Activated CD4-positive, alpha-beta T cell treated with anti-CD3 and anti-CD28 coated beads for 4 hours (primary cell): Measurements from ENCODE around the gene EZR.

Experiments
- DNase-seq, 2 donors: peaks; one replicate each; pipeline ENCODE4 v3.0.0-alpha.2; 2020

Gene EZR

DNA sequence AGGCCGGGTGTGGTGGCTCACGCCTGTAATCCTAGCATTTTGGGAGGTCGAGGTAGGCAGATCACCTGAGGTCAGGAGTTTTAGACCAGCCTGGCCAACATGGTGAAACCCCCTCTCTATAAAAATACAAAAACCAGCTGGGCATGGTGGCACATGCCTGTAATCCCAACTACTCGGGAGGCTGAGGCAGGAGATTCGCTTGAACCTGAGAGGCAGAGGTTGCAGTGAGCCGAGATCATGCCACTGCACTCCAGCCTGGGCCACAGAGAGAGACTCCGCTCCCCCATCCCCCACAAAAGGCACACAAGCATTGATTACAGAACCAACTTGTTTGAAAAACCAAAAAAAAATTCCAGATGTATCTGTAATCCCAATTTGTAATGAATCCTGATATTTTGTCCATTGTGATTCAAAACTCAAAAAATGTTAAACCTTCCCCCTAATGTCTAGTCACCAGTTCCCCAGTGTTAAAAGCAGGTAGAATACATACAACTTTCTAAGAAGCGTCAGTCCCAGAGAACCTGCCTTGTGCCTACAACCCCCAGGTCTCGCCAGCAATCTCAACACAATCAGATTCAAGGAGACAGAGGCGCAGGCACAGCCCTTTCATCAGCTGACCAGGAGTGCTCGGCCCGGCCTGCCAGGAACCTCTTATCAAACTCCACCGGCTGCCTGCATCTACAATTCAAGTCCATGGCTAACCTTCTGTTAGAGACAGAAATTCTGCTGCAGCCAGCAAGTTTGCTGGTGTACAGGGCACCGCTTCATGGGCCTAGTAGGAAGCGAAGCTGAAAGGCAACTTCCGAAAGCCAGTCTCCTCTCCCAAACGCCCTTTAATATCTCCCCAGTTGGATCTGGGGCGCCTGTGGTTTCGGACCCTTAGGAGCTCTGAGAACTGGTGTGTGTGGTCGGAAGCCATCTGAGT lies 2.1 kb downstream of the EZR start:
- peak in 1 of 2 donors; percentile 22 for DNase-seq

DNA sequence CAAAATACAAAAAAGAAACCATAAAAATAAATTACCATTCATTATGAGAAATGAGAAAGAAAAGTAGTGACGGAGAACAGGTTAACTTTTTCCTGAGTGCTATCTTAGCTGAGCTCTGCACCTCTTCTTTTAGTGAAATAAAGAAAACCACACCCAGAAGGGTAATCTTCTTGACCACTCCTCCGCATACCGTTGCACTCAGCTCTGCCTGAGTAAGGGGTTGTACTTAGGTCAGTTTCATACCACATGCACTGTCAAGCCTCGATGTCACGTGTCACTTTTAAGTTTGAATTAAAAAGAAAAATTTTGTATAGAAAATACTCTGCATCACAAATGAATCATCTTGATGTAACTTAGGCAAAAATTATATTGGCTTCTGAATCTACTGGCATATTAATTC lies 2.8 kb downstream of the EZR start:
- DNase-seq: no peak

DNA sequence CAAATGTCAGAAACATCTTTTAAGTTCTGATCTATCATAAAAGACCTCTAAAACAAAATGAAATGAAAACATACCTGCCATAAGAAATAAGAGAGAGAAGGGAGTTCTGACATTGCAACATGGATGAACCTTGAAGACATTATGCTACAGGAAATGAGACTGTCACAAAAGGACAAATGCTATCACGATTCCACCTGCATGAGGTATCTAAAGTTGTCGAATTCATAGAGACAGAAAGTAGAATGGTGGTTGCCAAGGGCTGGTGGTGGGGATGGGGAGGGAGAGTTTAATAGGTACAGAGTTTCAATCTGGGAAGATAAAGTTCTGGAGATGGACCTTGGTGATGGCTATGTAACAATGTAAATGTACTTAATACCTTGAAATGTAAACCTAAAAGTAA lies 3.3 kb downstream of the EZR start:
- no peak for DNase-seq

DNA sequence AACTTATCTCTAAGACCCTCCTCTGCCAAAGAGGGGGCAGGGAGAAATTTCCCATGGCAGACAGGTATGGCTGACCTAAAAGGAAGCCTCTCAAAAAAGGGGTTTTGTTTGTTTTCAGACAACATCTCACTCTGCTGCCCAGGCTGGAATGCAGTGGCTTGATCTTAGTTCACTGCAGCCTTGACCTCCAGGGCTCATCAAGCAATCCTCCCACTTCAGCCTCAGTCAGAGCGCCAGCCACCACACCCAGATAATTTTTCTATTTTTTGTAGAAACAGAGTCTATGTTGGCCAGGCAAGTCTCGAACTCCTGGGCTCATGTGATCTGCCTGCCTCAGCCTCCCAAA lies 3.8 kb downstream of the EZR start:
- DNase-seq: no peak

DNA sequence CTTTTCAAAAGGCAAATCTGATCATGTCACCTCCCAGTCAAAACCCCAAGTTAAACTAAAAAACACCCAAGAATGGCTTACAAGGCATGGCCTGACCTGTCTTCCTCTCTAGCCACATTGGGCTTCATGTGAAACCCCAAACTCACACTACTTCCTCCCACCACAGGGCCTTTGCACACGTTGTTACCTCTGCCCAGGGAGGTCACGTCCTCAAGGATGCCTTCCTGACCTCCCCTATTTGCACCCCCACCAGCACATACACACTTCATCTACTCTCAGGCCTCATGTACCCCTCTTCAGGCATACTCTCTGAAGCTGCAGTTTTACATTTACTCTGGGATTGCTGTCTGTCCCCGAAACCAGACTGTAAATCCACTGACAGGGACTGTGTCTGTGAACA lies 6.1 kb downstream of the EZR start:
- no peak for DNase-seq

DNA sequence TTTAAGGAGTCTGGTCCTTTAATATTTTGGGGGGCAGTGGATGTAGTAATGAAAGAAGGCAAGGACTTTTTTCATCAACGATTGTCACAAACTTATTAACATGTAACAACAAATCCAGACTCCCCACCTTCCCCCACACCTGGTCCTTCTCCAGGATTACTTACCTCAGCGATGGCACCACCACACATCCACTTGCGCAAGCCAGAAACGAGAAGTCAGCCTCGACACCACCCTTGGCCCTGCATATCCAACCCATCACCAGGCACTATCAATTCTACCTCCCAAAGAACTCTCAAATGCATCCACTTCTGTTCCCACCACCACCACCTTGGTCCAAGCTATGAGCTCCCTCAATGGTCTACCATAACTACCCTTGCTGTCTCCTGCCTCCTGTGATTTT lies 6.6 kb downstream of the EZR start:
- DNase-seq: no peak

DNA sequence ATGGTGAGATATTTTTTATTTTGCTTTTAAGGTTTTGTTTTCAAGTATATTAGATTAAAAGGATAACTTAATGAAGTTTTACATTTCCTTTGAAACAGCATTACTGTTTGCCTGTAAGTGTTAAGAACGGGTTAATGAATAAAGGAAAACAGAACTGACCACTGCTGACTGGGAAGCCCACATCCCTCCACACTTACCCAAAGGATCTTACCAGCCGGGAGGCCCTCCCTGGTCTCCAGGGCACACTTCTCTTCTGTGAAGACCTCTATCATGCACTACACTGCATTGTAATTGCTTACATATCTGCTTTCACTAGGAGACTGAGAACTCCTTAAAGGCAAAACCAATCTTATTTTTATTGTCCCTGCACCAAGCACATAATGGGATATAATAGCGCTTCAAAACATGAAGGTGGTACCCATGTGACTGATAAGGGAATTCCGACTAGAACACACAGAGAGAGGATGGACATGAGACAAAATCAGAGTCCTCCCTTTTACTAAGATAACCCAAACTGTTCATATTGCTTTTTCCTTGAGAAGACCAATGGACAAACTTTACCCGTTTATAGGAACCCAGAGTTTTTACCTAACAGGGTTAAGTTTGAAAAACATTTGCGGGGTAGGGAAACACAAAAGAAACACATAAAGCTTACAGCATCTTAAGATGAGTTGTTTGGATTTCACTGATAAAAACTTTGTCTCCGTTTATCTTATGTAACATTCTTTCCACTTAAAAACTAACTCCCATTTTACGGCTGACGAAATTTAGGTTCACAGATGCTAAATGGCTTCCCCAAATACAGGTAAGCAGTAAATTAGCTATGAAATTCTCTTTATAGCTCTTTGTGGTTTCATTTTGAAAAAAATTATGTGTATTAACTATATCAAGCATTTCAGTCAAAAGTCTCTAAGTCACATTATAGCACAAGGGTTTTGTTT lies 8.7 kb downstream of the EZR start:
- DNase-seq: no peak

DNA sequence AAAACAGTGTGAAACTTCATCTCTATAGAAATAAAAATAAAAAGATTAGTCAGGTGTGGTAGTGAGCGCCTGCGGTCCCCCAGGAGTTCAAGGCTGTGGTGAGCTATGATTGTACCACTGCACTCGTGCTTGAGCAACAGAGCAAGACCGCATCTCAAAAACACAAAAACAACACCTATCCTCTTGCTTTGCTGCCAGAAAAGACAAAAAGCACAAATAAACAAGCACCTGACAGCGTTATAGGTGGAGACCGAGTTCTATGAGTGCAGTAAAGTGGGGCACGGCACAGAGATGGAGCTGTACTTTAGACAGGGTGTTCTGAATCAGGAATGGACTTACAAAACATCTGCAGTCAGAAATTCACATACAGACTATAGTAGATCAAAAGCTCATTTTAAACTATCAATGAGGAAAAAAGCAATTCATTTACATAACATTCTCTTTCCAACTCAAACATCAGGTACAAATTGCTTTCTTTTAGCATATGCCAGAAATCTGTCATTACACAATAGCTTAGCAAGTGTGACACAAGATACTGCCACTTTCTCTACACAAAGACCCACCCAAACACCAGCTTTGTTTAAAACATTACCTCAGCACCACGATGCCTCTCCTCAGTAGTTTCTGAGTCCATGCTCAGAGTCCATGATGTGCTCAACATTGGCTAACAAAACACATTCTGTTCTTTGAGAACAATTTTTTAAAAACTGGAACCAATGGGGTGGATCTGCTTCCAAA lies 10.1 kb downstream of the EZR start:
- DNase-seq: no peak

DNA sequence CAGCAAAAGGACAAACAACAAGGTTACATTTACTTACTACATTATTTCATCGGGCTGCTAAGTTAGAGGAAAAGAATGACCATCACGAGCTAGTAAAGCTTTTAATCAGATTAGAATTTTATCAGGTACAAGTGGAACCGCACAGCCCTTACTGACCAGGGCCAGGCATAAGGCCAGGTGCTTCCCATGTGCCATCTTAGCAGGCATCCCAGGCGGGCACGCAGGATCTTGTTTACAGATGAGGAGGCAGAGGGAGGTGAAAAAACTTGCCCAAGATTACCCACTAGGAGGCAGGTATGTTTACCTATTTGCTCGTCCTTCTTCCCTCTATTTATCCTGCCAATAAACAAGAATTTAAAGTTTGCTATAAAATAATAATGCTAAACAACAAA lies 10.7 kb downstream of the EZR start:
- no peak for DNase-seq

DNA sequence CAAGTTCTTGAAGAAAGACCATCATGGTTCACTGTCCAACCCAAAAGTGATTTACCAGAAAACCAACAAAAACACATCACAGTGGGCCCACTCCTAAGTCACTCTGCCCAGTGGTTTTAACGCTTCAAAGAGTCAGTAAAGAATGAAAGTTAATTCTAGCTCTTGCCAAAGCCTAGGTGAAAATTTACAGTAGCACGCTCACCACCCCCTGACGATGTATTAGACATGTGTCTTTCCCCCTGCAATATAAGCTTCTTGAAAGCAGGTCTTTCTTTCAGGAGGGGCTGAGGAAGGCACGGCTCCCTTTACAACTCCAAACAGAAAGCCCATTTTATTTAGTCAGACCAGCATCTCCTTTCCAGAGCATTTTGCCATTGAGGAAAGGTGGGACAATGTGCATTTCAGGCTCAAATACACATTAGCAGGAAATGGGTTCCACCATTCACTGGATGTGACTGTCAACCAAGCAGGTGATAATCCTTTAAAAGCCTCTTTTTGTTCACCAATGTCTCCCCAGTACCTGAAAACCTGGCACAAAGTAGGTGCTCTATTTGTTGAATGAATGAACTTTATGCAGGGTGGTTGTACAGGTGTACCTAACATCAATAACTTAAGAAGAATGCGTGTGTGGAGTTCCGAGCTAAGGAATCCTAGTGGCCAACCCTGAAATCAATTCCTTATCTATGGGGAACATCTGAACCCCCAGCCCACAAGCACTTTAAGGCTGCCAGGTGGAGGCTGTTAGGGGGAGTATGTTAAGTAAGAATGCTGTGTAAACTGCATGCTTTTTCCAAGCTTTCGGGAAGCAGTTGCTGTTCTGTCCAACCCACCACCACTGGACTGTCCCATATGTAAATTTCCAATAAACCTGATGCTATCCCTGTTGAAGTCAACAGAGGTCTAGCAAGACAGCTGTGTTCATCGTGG lies 11.4 kb downstream of the EZR start:
- DNase-seq: no peak

DNA sequence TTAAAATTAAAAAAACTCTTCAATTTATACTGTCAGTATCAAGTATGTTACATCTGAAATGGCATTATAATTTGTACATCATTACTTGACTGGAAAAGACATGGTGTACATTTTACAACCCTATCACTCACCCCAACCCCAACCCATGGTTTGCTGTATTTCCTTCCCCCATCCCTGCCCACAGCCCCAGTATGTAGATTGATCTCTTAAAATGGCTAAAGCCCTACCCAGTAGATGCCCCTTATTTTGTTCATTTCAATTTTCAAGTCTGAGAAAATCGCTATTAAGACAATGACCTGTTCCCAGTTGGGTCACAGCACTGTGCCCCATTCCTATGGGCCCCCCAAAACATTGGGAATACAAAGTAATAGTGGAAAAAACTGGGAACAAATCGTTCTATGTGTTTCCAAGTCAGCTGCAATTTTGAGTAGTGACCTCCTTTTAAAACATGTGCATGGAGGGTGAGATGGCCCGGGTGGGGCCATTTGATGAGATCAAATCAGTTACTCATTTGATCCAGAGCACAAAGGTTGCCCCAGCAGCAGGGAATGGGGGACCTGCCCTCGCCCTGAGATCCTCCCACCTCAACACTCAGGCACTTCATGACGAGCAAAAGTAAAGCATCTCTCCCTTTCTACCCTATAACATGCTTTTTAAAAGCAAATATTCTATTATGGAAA lies 13.3 kb downstream of the EZR start:
- no peak for DNase-seq

DNA sequence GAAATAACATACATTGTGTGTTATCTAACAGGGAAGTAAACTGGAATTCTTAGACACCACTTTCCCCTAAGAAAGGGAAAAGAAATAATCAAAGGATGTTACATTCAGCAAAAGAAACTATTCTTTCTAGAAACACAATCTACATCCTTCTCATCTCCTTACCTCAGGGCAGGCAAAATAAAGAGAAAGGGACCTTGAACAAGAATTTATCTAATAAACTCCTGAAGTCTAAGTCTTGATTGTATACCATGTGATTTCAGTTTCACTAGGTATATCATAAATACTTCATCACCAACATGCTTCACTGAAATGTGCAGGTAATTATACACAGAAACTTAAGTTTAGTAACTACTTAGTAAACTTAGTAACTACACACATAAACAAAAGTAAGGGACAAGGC lies 15.0 kb downstream of the EZR start:
- no peak for DNase-seq

DNA sequence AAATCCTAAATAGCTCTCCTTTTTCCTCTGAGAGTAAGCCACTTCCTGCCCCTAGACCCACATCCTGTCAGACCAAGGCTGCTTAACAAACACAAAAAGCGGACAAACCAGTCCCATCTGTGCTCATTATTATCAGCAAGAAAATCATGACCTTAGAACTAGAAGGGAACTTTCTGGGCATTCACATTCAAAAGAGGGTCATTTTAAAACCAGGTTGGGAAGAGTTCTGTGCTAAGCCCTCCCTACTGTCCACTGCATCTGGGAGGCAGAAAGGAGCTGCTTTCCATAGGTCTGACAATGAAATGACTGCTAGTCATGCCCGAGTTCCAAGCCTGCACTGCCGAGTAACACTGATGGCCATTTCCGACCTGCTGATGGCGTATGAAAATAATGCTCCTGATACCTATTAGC lies 15.4 kb downstream of the EZR start:
- DNase-seq: peak in 1 of 2 donors; percentile 28

DNA sequence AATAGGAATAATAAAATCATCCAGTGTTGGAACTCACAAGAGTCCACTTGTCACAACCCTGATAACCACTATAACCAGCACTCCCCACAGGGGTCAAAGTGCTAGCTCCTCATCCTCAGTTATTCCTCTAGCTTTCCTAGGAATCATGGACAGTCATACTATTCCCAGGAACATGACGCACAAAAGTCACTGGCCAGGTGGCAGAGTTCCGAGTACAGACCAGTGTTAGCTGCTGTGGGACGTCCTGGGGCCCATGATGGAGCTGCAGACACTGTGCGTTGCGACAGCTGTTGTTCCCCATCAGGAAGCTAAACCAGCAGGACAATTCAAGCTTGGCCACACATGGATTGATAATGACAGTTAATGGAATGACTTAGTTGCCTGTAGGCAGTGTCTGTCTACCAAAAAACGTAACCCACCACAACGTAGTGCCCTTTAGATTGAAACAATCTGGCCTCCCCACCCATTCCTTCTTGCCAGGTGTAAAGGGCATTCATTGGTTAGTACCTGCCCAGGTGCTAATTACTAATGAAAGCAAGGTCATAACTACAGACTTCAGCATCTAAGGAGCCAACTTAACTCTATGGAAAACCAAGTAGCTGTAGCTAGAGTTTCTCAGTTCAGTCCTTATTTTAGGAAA lies 17.4 kb downstream of the EZR start:
- no peak for DNase-seq

DNA sequence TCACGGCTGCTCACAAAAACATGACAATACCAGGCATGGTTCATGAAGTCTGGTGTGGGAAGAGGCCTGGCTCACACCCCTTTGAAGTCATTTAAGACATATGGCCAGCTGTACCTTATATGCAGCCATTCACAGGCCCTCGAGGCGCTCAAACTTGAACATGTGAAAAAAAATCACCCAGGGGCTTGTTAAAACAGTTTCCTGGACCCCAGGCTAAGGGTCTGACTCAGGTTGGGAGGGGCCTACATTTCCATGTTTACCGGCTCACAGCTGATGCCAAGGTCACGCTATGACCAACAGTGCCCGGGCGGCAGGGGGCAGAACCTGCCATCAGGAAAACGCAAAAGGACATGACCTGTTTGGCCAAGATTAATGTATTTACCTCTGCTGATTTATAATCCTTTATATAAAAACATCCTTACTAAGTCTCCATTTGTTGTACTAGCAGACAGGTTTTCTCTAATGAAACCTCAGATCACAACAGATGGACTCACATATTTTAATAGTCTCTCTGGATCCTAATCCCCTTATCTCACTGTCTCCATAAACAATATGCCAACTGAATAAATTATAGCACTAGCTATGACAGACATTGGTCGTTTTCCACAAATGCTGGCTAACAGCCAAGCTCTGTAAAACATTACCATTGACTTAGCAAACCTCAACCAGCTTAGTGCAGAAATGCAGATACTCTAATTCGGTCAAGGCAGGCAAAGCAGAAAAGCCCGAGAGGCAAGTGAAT lies 19.9 kb downstream of the EZR start:
- no peak for DNase-seq

DNA sequence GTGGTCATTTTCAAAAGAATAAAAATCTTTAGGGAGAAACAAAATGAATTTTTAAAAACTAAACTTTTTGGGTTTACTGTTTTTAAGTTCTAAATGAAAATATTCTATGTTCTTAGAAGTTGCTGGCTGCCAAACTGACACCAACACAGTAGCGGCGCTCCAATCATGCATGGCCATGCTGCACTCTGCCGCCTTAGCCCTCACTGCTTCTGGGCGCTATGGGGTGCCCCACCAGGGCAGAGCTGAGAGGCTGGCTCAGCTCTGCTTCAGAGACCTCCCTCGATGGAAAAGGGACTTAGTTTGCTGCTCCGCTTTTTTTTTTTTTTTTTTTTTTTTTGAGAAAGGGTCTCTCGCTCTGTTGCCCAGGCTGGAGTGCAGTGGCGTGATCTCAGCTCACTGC lies 20.9 kb downstream of the EZR start:
- DNase-seq: no peak

DNA sequence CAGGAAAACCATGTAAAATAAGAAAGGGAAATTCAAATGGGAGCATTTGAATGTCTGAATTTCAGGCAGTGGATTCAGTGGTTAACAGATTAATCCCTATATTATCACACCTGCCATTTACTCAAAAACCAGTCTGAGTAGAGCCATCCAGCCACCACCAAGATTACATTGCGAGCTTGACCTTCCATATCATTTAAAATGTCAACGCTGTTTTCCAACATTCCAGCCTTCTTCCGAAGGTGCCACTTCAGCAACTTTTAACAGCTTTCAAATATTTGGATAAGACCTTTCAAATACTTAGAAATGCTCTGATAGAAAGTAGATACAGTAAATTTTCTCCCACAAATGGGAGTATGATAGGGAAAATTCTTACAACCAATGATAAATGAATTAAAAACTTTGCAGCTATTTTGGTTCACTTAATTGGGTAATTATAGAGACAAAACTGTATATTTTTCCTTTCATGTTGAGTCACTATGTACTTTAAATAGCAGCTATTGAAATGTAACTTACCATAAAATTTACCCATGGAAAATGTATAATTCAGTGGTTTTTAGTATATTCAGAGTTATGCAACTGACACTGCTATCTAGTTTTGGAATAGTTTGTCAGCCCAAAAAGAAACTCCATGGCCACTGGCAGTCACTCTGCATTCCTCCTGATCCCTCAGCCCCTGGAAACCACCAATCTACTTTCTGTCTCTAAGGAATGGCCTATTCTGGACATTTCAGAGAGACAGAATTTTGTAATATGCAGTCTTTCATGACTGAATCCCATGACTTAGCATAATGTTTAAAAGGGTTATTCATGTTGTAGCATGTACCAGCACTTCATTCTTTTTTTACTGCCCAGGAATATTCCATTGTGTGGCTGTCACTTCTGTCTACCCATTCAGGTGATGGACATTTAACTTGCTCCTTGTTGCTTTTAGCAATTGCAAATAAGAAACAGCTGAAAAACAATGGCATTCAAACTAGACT lies 21.5 kb downstream of the EZR start:
- DNase-seq: no peak

DNA sequence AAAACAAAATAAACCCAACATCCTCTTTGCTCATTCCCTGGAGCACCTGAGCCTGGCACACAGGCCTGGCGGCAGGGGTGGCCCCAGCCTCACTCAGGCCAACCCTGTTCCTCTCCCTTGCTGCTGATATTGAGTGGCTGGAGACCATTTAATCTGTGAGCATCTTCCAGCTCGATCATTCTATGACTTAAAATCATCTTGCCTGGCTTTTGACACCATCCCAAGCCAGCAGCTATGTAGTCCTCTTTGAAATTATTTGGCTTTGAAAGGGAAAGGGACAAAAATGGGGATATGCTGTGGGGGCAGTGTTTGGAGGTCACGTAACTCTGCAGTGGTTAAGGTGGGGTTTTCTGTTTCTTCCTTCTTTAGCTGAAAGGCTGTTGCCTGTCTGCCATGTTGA lies 22.8 kb downstream of the EZR start:
- DNase-seq: no peak

DNA sequence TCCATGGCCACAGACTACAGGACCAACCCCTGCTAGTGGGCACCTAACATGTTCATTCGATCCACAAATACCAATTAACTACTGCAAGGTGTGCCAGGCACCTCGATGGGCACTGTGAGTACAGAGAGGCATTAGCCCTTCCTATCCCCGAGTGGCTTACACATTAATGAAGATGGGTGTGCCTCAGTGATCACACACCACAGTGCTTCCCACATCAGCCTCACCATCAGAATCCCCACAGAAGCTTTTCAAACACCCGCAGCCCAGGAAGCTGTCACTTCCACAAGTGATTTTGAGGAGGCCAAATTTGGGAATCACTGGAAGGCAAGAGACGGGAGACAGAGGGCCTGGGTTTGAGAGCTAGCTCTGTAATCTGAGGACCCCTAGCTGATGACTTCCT lies 23.7 kb downstream of the EZR start:
- no peak for DNase-seq
